ENCODE measurements around the gene FNDC1.

FNDC1 gene

GRCh38 chr6:159313018-159313417 is 143.8 kb downstream of the FNDC1 start:
- TF ChIP-seq, protein P1, sequence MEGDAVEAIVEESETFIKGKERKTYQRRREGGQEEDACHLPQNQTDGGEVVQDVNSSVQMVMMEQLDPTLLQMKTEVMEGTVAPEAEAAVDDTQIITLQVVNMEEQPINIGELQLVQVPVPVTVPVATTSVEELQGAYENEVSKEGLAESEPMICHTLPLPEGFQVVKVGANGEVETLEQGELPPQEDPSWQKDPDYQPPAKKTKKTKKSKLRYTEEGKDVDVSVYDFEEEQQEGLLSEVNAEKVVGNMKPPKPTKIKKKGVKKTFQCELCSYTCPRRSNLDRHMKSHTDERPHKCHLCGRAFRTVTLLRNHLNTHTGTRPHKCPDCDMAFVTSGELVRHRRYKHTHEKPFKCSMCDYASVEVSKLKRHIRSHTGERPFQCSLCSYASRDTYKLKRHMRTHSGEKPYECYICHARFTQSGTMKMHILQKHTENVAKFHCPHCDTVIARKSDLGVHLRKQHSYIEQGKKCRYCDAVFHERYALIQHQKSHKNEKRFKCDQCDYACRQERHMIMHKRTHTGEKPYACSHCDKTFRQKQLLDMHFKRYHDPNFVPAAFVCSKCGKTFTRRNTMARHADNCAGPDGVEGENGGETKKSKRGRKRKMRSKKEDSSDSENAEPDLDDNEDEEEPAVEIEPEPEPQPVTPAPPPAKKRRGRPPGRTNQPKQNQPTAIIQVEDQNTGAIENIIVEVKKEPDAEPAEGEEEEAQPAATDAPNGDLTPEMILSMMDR (IDR thresholded peaks at IDR 0.05; ENCODE audit: insufficient read depth, low read depth, low read length, missing control alignments): no peak
- H3K4me3 ChIP-seq (ENCODE audit: low read length): no peak overlapping the region
- no peak for DNase-seq (ENCODE audit: low read depth)

DNA sequence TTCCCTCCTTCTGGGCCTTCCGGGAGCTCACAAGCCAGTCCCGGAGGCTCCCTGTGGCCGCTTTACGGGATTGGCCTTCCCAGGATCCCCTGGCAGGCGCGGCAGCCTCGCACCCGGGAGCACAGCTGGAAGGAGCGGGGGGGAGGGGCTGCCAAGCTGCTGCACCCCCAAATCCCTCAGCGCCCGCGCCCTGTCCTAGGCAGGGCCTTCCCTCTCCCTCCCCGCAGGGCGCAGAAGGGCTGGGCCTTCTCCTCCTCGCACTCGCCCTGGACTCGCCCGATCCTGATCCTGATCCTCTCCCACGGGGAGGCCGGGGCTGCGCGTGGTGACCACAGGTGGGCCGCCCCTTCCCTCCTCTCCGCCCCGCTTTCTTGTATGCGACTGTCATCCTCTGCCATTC is 146.4 kb downstream of the FNDC1 start:
- no peak for DNase-seq (ENCODE audit: low read depth)
- no peak overlapping the region for H3K4me3 ChIP-seq (ENCODE audit: low read length)
- TF ChIP-seq, protein P1 (IDR thresholded peaks at IDR 0.05; ENCODE audit: insufficient read depth, low read depth, low read length, missing control alignments): no peak

DNA sequence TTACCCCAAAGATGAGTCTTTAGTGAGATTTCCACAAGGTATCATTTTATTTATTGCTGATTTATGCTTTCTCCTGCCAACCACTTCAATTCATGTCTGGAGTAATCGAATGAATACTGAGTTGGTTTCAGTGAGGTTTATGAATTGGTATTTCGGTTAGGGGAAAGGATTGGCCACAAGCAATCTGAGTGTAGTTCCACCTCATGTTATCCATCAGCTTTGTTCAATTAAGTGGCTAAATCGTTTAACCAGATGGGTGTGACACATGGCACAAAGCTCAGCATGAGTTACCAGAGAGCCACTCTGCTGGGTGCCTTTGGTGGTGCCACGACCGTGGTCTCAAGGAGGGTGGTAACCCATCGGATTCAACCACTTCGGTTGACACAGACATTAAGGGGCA is 148.2 kb downstream of the FNDC1 start:
- no peak overlapping the region for H3K4me3 ChIP-seq (ENCODE audit: low read length)
- DNase-seq (ENCODE audit: low read depth): no peak
- TF ChIP-seq, protein P1 (IDR thresholded peaks at IDR 0.05; ENCODE audit: insufficient read depth, low read depth, low read length, missing control alignments): no peak

- H3K4me3 ChIP-seq (ENCODE audit: low read length): no peak overlapping the region
- DNase-seq (ENCODE audit: low read depth): no peak
- TF ChIP-seq, protein P1 (IDR thresholded peaks at IDR 0.05; ENCODE audit: insufficient read depth, low read depth, low read length, missing control alignments): no peak
These were observed 152.1 kb downstream of the FNDC1 start for GRCh38 chr6:159321267-159321666.
